ENCODE results near the gene UPK1B.

DNA sequence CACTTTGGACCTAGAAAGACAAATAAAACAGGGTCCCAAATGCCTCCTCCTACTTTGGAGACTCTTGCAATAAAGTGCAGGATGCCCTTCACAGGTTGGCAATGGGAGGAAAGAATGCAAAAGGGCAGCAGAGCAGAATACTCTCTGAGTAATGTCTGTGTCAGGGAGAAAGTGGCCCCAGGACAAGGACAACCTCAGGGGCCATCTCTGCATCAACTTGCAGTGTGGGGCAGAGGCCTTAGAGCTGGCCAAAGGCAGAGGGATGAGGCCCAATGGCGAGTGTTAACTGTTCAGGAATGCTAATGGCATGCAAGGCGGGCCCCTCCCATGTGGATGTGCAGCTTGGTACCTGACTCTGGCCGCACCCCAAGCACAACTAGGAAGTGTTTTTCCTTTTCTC, 8.4 kb downstream of the UPK1B start:
- TF ChIP-seq POLR2A (IDR thresholded peaks at IDR 0.05; ENCODE audit: low read depth, low read length) = no peak
- TF ChIP-seq GATA2 (IDR thresholded peaks at IDR 0.05; ENCODE audit: insufficient read depth, insufficient read length, low read depth, low read length) = no peak
- TF ChIP-seq, protein P1, sequence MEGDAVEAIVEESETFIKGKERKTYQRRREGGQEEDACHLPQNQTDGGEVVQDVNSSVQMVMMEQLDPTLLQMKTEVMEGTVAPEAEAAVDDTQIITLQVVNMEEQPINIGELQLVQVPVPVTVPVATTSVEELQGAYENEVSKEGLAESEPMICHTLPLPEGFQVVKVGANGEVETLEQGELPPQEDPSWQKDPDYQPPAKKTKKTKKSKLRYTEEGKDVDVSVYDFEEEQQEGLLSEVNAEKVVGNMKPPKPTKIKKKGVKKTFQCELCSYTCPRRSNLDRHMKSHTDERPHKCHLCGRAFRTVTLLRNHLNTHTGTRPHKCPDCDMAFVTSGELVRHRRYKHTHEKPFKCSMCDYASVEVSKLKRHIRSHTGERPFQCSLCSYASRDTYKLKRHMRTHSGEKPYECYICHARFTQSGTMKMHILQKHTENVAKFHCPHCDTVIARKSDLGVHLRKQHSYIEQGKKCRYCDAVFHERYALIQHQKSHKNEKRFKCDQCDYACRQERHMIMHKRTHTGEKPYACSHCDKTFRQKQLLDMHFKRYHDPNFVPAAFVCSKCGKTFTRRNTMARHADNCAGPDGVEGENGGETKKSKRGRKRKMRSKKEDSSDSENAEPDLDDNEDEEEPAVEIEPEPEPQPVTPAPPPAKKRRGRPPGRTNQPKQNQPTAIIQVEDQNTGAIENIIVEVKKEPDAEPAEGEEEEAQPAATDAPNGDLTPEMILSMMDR (IDR thresholded peaks at IDR 0.05; ENCODE audit: extremely low read depth in 1 of 2, insufficient read depth in 1 of 2, low read depth in 1 of 2, low read length in 2 of 2) = no peak
- TF ChIP-seq POLR2AphosphoS5 (IDR thresholded peaks at IDR 0.05; ENCODE audit: insufficient read depth, low read depth, low read length) = no peak
- no peak for TF ChIP-seq FOS (IDR thresholded peaks at IDR 0.05; ENCODE audit: borderline replicate concordance, insufficient read depth, low read length)
- no peak for TF ChIP-seq EZH2 (IDR thresholded peaks at IDR 0.05; ENCODE audit: borderline replicate concordance, low read depth, low read length, severe bottlenecking)
- TF ChIP-seq, protein P2, sequence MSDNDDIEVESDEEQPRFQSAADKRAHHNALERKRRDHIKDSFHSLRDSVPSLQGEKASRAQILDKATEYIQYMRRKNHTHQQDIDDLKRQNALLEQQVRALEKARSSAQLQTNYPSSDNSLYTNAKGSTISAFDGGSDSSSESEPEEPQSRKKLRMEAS (IDR thresholded peaks at IDR 0.05; ENCODE audit: insufficient read depth, insufficient read length) = no peak
- TF ChIP-seq JUN (IDR thresholded peaks at IDR 0.05; ENCODE audit: borderline replicate concordance, insufficient read depth, insufficient read length, low read depth) = no peak
